SK-N-SH treated with all-trans-retinoic acid at 6 μM for 48 hours (cell line): ENCODE results near the gene LSAMP.

Experiments
- ATAC-seq: fragments of 200-7000 bp; cut with Tn5 transposase; 3 replicates; pipeline ENCODE4 v1.9.1; 2020; ENCODE audit warnings: mild to moderate bottlenecking, moderate library complexity
- ARNTL ChIP-seq: fragments of 450-650 bp; formaldehyde crosslinking; IDR thresholded peaks from 2 replicates; pipeline ENCODE4 v1.5.0; 2020; ENCODE audit warnings: low read depth, mild to moderate bottlenecking, moderate library complexity, borderline replicate concordance
- BACH2 ChIP-seq: fragments of 250-450 bp; sonication (Bioruptor Pico); IDR thresholded peaks from 2 replicates; pipeline ENCODE4 v1.9.0; 2021; ENCODE audit warnings: mild to moderate bottlenecking, borderline replicate concordance
- CSDC2 ChIP-seq: fragments of 250-450 bp; sonication (Bioruptor Pico); IDR thresholded peaks from 2 replicates; pipeline ENCODE4 v1.5.0; 2020; ENCODE audit warnings: mild to moderate bottlenecking, moderate library complexity
- ESRRG ChIP-seq: fragments of 250-450 bp; sonication (Bioruptor Pico); IDR thresholded peaks from 2 replicates; pipeline ENCODE4 v1.6.1; 2021; ENCODE audit warnings: mild to moderate bottlenecking
- GLIS3 ChIP-seq: fragments of 250-450 bp; sonication (Bioruptor Pico); IDR thresholded peaks from 2 replicates; pipeline ENCODE4 v1.5.0; 2020; ENCODE audit warnings: mild to moderate bottlenecking, moderate library complexity
- ISL1 ChIP-seq: fragments of 250-450 bp; sonication (Bioruptor Pico); IDR thresholded peaks from 2 replicates; pipeline ENCODE4 v2.1.2; 2022; ENCODE audit warnings: mild to moderate bottlenecking, moderate library complexity
- OSR1 ChIP-seq: fragments of 250-450 bp; sonication (Bioruptor Pico); IDR thresholded peaks from 2 replicates; pipeline ENCODE4 v1.8.0; 2022; ENCODE audit warnings: moderate library complexity, mild to moderate bottlenecking, inconsistent platforms
- PPARA ChIP-seq: fragments of 250-450 bp; sonication (Bioruptor Pico); IDR thresholded peaks from 2 replicates; pipeline ENCODE4 v1.5.0; 2020; ENCODE audit warnings: mild to moderate bottlenecking, borderline replicate concordance
- RARB ChIP-seq: fragments of 250-450 bp; sonication (Bioruptor Pico); IDR thresholded peaks from 2 replicates; pipeline ENCODE4 v1.8.0; 2021; ENCODE audit warnings: mild to moderate bottlenecking, moderate library complexity
- SNAI2 ChIP-seq: fragments of 250-450 bp; sonication (Bioruptor Pico); IDR thresholded peaks from 2 replicates; pipeline ENCODE4 v1.5.0; 2020; ENCODE audit warnings: mild to moderate bottlenecking, moderate library complexity
- TCF4 ChIP-seq: fragments of 250-450 bp; sonication (Bioruptor Pico); IDR thresholded peaks from 2 replicates; pipeline ENCODE4 v1.8.0; 2021; ENCODE audit warnings: mild to moderate bottlenecking, moderate library complexity, borderline replicate concordance
- TOX ChIP-seq: fragments of 250-450 bp; sonication (Bioruptor Pico); IDR thresholded peaks from 2 replicates; pipeline ENCODE4 v1.8.0; 2021; ENCODE audit warnings: mild to moderate bottlenecking, moderate library complexity, borderline replicate concordance
- ZFP3 ChIP-seq: fragments of 250-450 bp; sonication (Bioruptor Pico); IDR thresholded peaks from 2 replicates; pipeline ENCODE4 v1.5.0; 2020; ENCODE audit warnings: mild to moderate bottlenecking, moderate library complexity
- ZFP30 ChIP-seq: fragments of 450-650 bp; formaldehyde crosslinking; IDR thresholded peaks from 2 replicates; pipeline ENCODE4 v1.5.0; 2022; ENCODE audit warnings: mild to moderate bottlenecking, moderate library complexity
- ZNF565 ChIP-seq: fragments of 450-650 bp; formaldehyde crosslinking; conservative IDR thresholded peaks from 2 replicates; pipeline ENCODE4 v1.5.0; 2020; ENCODE audit warnings: low read depth, mild to moderate bottlenecking, moderate library complexity
- ZNF70 ChIP-seq: fragments of 450-650 bp; formaldehyde crosslinking; IDR thresholded peaks from 2 replicates; pipeline ENCODE4 v1.5.0; 2020; ENCODE audit warnings: mild to moderate bottlenecking, moderate library complexity
- TF ChIP-seq, protein P1 (sequence below): fragments of 250-450 bp; sonication (Bioruptor Pico); IDR thresholded peaks from 2 replicates; pipeline ENCODE4 v1.8.0; 2021; ENCODE audit warnings: low read depth, mild to moderate bottlenecking, moderate library complexity, borderline replicate concordance
- TF ChIP-seq, protein P2 (sequence below): fragments of 250-450 bp; sonication (Bioruptor Pico); IDR thresholded peaks from 2 replicates; pipeline ENCODE4 v1.5.0; 2020; ENCODE audit warnings: mild to moderate bottlenecking, moderate library complexity
- TF ChIP-seq, protein P3 (sequence below): fragments of 250-450 bp; sonication (Bioruptor Pico); IDR thresholded peaks from 2 replicates; pipeline ENCODE4 v1.5.1; 2021; ENCODE audit warnings: mild to moderate bottlenecking, moderate library complexity
- TF ChIP-seq, protein P4 (sequence below): fragments of 250-450 bp; sonication (Bioruptor Pico); IDR thresholded peaks from 2 replicates; pipeline ENCODE4 v1.5.1; 2020; ENCODE audit warnings: low read depth, mild to moderate bottlenecking, moderate library complexity

Gene LSAMP

DNA sequence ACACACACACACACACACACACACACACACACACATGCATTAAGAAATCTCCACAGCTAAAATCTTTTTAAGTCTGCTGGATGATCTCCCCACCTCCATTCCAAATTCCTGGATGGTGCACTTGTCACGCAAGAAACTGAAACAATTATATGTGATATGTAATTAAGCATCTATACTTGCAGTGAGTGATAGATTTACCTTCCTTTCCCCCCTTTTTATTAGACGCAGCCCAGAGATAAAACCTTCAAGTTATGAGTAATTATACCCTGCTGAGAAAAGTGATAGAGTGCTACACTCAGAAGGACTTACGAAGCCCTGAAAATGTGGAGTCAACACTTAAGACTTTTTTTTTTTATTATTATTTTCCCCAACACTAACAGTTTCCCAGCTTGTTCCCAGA lies 255.2 kb downstream of the LSAMP start:
- no peak for ATAC-seq
- TF ChIP-seq ZFP30, result no peak
- no peak for TF ChIP-seq PPARA (CRISPR knock-in tag)
- TF ChIP-seq, protein P1, sequence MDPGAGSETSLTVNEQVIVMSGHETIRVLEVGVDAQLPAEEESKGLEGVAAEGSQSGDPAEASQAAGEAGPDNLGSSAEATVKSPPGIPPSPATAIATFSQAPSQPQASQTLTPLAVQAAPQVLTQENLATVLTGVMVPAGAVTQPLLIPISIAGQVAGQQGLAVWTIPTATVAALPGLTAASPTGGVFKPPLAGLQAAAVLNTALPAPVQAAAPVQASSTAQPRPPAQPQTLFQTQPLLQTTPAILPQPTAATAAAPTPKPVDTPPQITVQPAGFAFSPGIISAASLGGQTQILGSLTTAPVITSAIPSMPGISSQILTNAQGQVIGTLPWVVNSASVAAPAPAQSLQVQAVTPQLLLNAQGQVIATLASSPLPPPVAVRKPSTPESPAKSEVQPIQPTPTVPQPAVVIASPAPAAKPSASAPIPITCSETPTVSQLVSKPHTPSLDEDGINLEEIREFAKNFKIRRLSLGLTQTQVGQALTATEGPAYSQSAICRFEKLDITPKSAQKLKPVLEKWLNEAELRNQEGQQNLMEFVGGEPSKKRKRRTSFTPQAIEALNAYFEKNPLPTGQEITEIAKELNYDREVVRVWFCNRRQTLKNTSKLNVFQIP, result no peak

DNA sequence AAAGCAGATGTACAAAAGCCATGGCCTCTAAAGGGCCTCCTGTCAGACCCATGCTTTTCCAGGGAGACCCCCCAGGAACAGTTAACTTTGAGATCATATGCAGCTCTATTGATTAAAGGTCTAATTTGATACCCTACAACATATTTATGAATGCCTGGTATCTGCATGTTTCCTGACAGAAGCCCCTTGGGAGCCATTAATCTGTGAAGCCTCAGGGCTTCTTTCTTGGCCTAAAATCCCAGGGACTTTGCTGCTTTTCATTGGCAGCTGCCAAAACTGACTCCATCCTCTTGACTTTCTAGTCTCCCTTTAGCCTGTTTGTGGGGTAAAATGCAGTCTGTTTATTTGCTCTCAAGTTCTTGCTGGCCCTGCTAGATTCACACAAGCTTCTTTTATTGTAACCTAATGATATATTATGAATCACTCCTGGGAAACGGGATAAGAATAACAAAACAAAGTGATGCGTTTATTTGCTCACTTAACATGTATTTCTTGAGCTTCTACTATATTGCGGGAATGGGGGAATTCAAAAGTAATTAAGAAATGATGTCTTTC lies 257.0 kb downstream of the LSAMP start:
- ATAC-seq, result no peak
- TF ChIP-seq ESRRG (CRISPR knock-in tag) (no peak), RARB (CRISPR knock-in tag) (no peak), TOX (CRISPR knock-in tag) (no peak), ARNTL (CRISPR knock-in tag) (no peak), ZFP30 (no peak), CSDC2 (CRISPR knock-in tag) (no peak), BACH2 (CRISPR knock-in tag) (no peak), ZFP3 (CRISPR knock-in tag) (no peak), ZNF70 (CRISPR knock-in tag) (no peak), ISL1 (no peak), GLIS3 (no peak), PPARA (CRISPR knock-in tag) (no peak), OSR1 (CRISPR knock-in tag) (no peak)
- TF ChIP-seq, protein P1, result no peak
- TF ChIP-seq, protein P2, sequence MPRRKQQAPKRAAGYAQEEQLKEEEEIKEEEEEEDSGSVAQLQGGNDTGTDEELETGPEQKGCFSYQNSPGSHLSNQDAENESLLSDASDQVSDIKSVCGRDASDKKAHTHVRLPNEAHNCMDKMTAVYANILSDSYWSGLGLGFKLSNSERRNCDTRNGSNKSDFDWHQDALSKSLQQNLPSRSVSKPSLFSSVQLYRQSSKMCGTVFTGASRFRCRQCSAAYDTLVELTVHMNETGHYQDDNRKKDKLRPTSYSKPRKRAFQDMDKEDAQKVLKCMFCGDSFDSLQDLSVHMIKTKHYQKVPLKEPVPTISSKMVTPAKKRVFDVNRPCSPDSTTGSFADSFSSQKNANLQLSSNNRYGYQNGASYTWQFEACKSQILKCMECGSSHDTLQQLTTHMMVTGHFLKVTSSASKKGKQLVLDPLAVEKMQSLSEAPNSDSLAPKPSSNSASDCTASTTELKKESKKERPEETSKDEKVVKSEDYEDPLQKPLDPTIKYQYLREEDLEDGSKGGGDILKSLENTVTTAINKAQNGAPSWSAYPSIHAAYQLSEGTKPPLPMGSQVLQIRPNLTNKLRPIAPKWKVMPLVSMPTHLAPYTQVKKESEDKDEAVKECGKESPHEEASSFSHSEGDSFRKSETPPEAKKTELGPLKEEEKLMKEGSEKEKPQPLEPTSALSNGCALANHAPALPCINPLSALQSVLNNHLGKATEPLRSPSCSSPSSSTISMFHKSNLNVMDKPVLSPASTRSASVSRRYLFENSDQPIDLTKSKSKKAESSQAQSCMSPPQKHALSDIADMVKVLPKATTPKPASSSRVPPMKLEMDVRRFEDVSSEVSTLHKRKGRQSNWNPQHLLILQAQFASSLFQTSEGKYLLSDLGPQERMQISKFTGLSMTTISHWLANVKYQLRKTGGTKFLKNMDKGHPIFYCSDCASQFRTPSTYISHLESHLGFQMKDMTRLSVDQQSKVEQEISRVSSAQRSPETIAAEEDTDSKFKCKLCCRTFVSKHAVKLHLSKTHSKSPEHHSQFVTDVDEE (CRISPR knock-in tag), result no peak
- TF ChIP-seq, protein P3, sequence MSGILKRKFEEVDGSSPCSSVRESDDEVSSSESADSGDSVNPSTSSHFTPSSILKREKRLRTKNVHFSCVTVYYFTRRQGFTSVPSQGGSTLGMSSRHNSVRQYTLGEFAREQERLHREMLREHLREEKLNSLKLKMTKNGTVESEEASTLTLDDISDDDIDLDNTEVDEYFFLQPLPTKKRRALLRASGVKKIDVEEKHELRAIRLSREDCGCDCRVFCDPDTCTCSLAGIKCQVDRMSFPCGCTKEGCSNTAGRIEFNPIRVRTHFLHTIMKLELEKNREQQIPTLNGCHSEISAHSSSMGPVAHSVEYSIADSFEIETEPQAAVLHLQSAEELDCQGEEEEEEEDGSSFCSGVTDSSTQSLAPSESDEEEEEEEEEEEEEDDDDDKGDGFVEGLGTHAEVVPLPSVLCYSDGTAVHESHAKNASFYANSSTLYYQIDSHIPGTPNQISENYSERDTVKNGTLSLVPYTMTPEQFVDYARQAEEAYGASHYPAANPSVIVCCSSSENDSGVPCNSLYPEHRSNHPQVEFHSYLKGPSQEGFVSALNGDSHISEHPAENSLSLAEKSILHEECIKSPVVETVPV (CRISPR knock-in tag), result no peak

DNA sequence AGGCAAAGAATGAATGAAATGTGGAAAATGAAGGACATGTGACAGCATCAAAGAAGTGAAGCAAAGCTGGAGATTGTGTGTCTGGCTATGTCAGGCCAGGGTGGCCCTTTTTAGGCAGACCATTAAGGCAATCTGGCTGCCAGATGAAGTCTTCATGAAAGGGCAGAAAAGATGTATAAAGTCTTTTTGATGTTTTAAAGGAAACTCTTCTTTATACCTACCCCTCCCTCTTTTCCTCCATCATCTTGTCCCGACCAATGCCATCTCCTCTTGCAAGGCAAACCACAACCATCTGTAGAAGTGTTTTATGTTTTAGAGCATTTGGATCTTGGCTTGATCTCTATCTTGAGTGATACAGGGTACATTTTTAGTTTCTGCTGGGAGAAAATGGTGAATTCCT lies 259.2 kb downstream of the LSAMP start:
- ATAC-seq, result peak; percentile 74

DNA sequence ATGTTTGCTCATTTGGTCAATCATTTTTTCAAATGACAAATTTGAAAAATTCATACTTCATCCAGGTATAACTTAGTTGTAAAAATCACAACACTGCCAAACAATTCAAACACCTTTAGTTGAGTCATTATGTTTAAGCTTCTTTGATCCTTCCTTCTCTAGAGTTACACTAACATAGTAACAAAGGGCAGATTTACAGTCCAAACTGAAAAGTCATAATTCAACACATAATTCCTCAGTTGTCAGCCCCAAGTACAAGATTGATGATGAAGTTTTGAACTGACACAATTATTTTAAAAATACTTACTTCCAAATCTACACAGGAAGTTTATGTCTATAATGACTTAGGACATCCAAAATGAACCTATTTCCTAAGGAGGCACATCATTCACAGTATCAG lies 264.1 kb downstream of the LSAMP start:
- ATAC-seq, result no peak
- TF ChIP-seq, protein P1, result no peak
- TF ChIP-seq, all 23 proteins: peak for 0

More for the DNA sequence above, 259.2 kb downstream of the LSAMP start:
- peak; percentile 19; the same call in 1 of the 2 replicates for TF ChIP-seq TCF4 (CRISPR knock-in tag)
- no peak for TF ChIP-seq BACH2 (CRISPR knock-in tag)

DNA sequence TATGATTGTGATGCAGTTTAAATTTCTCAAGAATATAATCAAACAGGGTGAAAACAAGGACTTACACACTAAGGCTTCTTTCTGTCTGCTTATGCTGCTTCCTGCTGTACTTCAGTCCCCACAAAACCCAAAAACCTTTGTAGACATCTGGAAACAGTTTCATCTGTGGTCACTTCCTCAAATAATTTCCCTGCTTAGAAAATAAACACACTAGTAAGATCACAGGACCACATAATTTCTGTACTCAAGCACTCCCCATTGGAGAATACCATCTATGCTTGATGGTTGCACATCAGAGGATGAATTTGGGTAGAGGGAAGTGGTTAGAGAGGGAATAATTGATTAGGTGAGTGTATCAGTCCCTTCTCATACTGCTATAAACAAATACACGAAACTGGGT lies 266.2 kb downstream of the LSAMP start:
- peak; percentile 77 for ATAC-seq
- no peak for TF ChIP-seq BACH2 (CRISPR knock-in tag)
- TF ChIP-seq RARB (CRISPR knock-in tag), result no peak
- TF ChIP-seq, protein P4, sequence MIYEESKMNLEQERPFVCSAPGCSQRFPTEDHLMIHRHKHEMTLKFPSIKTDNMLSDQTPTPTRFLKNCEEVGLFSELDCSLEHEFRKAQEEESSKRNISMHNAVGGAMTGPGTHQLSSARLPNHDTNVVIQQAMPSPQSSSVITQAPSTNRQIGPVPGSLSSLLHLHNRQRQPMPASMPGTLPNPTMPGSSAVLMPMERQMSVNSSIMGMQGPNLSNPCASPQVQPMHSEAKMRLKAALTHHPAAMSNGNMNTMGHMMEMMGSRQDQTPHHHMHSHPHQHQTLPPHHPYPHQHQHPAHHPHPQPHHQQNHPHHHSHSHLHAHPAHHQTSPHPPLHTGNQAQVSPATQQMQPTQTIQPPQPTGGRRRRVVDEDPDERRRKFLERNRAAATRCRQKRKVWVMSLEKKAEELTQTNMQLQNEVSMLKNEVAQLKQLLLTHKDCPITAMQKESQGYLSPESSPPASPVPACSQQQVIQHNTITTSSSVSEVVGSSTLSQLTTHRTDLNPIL, result no peak
- no peak for TF ChIP-seq ZNF565
- no peak for TF ChIP-seq SNAI2 (CRISPR knock-in tag)
- no peak for TF ChIP-seq ARNTL (CRISPR knock-in tag)
- no peak for TF ChIP-seq TCF4 (CRISPR knock-in tag)
- TF ChIP-seq OSR1 (CRISPR knock-in tag), result no peak
- TF ChIP-seq, protein P2 (CRISPR knock-in tag), result no peak
- no peak for TF ChIP-seq ZFP30
